ENCODE measurements around the gene SEL1L2.

SEL1L2 gene

DNA sequence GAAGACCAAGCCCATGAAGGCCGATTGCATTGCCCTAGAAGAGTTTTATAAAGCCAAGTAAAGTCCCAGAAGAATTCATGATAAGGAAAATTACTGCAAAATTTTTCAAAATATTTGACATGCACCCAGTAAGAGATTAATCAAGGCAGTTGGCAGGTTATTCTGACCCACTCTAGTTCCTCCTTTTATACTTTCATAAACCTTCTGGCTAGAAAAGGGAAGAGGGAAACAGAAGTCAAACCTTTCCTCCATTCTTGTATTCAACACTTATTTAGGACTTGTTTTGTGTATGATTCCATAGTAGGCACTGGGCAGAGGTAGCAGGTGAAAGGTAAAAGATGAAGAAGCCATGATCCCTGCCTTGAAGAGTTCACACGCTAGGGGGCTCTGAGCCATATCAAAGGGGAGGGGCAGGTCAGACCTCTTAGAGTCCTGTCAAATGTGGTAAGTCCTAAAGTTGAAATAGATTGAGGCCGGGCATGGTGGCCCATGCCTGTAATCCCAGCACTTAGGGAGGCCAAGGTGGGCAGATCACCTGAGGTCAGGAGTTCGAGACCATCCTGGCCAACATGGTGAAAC lies 120.2 kb downstream of the SEL1L2 start:
- H3F3A ChIP-seq (ENCODE audit: control insufficient read depth, insufficient read depth): no peaks in the 10 kb centered on the region
- no peak overlapping the region for H3K4me3 ChIP-seq (ENCODE audit: low read length)
- no peaks in the 10 kb centered on the region for H3K4me1 ChIP-seq (ENCODE audit: control insufficient read depth, low read length)
- no peak for TF ChIP-seq EZH2phosphoT487 (IDR thresholded peaks at IDR 0.05; ENCODE audit: borderline replicate concordance, low read length)
- TF ChIP-seq, protein P1, sequence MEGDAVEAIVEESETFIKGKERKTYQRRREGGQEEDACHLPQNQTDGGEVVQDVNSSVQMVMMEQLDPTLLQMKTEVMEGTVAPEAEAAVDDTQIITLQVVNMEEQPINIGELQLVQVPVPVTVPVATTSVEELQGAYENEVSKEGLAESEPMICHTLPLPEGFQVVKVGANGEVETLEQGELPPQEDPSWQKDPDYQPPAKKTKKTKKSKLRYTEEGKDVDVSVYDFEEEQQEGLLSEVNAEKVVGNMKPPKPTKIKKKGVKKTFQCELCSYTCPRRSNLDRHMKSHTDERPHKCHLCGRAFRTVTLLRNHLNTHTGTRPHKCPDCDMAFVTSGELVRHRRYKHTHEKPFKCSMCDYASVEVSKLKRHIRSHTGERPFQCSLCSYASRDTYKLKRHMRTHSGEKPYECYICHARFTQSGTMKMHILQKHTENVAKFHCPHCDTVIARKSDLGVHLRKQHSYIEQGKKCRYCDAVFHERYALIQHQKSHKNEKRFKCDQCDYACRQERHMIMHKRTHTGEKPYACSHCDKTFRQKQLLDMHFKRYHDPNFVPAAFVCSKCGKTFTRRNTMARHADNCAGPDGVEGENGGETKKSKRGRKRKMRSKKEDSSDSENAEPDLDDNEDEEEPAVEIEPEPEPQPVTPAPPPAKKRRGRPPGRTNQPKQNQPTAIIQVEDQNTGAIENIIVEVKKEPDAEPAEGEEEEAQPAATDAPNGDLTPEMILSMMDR (IDR thresholded peaks at IDR 0.05; ENCODE audit: low read depth, low read length, poor library complexity, severe bottlenecking): peak; percentile 20
- H3K27ac ChIP-seq (ENCODE audit: low read depth, low read length): no peak overlapping the region
- no peaks in the 10 kb centered on the region for H3K79me2 ChIP-seq (ENCODE audit: control insufficient read depth, low read length)
- no peak overlapping the region for H3K4me2 ChIP-seq (ENCODE audit: low read length)
- H3K9me2 ChIP-seq (replicated peaks; ENCODE audit: control insufficient read depth, low read length): no peaks in the 10 kb centered on the region
- no peaks in the 10 kb centered on the region for H4K20me1 ChIP-seq (ENCODE audit: control insufficient read depth, insufficient read depth, low read depth, low read length)
- no peaks in the 10 kb centered on the region for H3K9me3 ChIP-seq (ENCODE audit: control insufficient read depth, insufficient read depth, low read length)
- no peaks in the 10 kb centered on the region for H3K36me3 ChIP-seq (ENCODE audit: control insufficient read depth, low read length)
- H3K27me3 ChIP-seq (ENCODE audit: control insufficient read depth, low read length): no peaks in the 10 kb centered on the region

DNA sequence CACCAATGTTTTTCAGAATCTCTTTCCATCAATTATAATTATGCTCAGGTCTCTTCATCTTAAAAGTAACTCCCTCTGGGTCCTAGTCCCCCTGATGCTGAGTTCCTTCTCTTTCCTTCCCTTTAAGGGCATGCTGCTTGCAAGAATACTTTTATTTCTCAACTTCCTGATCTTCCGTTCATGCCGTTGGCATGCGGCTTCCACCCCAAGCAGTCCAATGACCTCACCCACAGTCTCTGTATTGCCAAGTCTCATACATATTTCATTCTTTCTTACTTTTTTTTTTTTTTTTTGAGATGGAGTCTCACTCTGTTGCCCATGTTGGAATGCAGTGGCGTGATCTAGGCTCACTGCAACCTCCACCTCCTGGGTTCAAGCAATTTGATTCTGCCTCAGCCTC lies 122.1 kb downstream of the SEL1L2 start:
- H3K4me3 ChIP-seq (ENCODE audit: low read length): no peak overlapping the region
- TF ChIP-seq EZH2phosphoT487 (IDR thresholded peaks at IDR 0.05; ENCODE audit: borderline replicate concordance, low read length): no peak
- TF ChIP-seq, protein P1 (IDR thresholded peaks at IDR 0.05; ENCODE audit: low read depth, low read length, poor library complexity, severe bottlenecking): no peak
- no peak overlapping the region for H3K27ac ChIP-seq (ENCODE audit: low read depth, low read length)

DNA sequence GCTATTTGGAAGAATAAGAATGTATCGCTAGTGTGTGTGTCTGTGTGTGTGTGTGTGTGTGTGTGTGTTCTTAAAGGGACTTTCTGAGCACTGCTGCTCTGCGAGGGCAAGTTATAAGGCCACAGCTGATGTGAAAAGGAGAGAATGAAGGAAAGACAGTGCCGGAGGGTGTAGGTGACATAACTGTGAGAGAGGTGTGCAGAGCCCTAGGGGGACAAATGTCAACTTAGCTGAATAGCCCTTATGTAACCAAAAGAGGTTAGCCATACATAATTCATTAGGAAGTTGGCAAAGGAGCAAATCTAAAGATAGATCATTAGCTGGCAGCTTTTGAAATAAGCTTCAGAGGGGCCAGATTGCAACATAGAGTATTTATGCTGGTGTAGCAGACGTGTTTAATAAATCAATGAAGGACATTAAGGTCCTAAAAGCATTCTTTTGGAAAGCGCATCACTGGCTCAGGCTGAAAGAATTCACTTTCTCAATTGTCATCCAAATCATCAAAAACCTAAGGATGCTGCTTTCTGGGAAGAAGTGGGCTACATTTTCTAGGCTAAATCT lies 124.5 kb downstream of the SEL1L2 start:
- no peak overlapping the region for H3K4me2 ChIP-seq (ENCODE audit: low read length)
- TF ChIP-seq, protein P1 (IDR thresholded peaks at IDR 0.05; ENCODE audit: low read depth, low read length, poor library complexity, severe bottlenecking): no peak
- TF ChIP-seq EZH2phosphoT487 (IDR thresholded peaks at IDR 0.05; ENCODE audit: borderline replicate concordance, low read length): no peak

More for the DNA sequence above, 122.1 kb downstream of the SEL1L2 start:
- H3K4me1 ChIP-seq (ENCODE audit: control insufficient read depth, low read length): no peaks in the 10 kb centered on the region
- H3K36me3 ChIP-seq (ENCODE audit: control insufficient read depth, low read length): no peaks in the 10 kb centered on the region
- H4K20me1 ChIP-seq (ENCODE audit: control insufficient read depth, insufficient read depth, low read depth, low read length): no peaks in the 10 kb centered on the region
- H3K27me3 ChIP-seq (ENCODE audit: control insufficient read depth, low read length): no peaks in the 10 kb centered on the region
- H3K79me2 ChIP-seq (ENCODE audit: control insufficient read depth, low read length): no peaks in the 10 kb centered on the region
- no peak overlapping the region for H3K4me2 ChIP-seq (ENCODE audit: low read length)
- H3F3A ChIP-seq (ENCODE audit: control insufficient read depth, insufficient read depth): no peaks in the 10 kb centered on the region
- no peaks in the 10 kb centered on the region for H3K9me2 ChIP-seq (replicated peaks; ENCODE audit: control insufficient read depth, low read length)
- no peaks in the 10 kb centered on the region for H3K9me3 ChIP-seq (ENCODE audit: control insufficient read depth, insufficient read depth, low read length)

More for the DNA sequence above, 124.5 kb downstream of the SEL1L2 start:
- no peaks in the 10 kb centered on the region for H3K36me3 ChIP-seq (ENCODE audit: control insufficient read depth, low read length)
- no peak overlapping the region for H3K4me3 ChIP-seq (ENCODE audit: low read length)
- H3K27me3 ChIP-seq (ENCODE audit: control insufficient read depth, low read length): no peaks in the 10 kb centered on the region
- no peaks in the 10 kb centered on the region for H4K20me1 ChIP-seq (ENCODE audit: control insufficient read depth, insufficient read depth, low read depth, low read length)
- H3K9me3 ChIP-seq (ENCODE audit: control insufficient read depth, insufficient read depth, low read length): no peaks in the 10 kb centered on the region
- H3K9me2 ChIP-seq (replicated peaks; ENCODE audit: control insufficient read depth, low read length): no peaks in the 10 kb centered on the region
- H3K79me2 ChIP-seq (ENCODE audit: control insufficient read depth, low read length): no peaks in the 10 kb centered on the region
- H3K27ac ChIP-seq (ENCODE audit: low read depth, low read length): no peak overlapping the region
- no peaks in the 10 kb centered on the region for H3F3A ChIP-seq (ENCODE audit: control insufficient read depth, insufficient read depth)
- H3K4me1 ChIP-seq (ENCODE audit: control insufficient read depth, low read length): no peaks in the 10 kb centered on the region
